Mesodermal cell (in vitro differentiated cells): Measurements from ENCODE around the gene TMEM252.

Source experiments
- H3K27ac ChIP-seq: 2 replicates; pipeline ENCODE4 v1.7.0; 2013; ENCODE audit warnings: mild to moderate bottlenecking, low read depth, low read length, moderate library complexity; ENCODE audit not compliant: severe bottlenecking
- H3K36me3 ChIP-seq: 2 replicates; pipeline ENCODE4 v1.7.1; 2013; ENCODE audit warnings: mild to moderate bottlenecking, low read length, moderate library complexity; ENCODE audit not compliant: control insufficient read depth, insufficient read depth
- H3K4me1 ChIP-seq: one replicate; pipeline ENCODE4 v1.7.1; 2013; ENCODE audit warnings: mild to moderate bottlenecking, low read length; ENCODE audit not compliant: insufficient read depth, control insufficient read depth, poor library complexity, severe bottlenecking
- H3K4me3 ChIP-seq: 2 replicates; pipeline ENCODE4 v1.7.0; 2013; ENCODE audit warnings: low read length, control low read depth, mild to moderate bottlenecking; ENCODE audit not compliant: insufficient read depth, poor library complexity, severe bottlenecking; ENCODE audit errors: extremely low read depth
- H3K9me3 ChIP-seq: 2 replicates; pipeline ENCODE4 v1.7.1; 2013; ENCODE audit warnings: mild to moderate bottlenecking, low read length, moderate library complexity; ENCODE audit not compliant: control insufficient read depth
- WGBS, 2 experiments: methylation state at CpG; one replicate each; pipeline ENCODE4 v1.1.5; 2013; ENCODE audit warnings: missing lambda C conversion rate in 2 of 2; ENCODE audit not compliant: insufficient coverage in 2 of 2; 5-methylcytosine and 5-hydroxymethylcytosine counted together

TMEM252 gene

GRCh38 chr9:68497629-68498028 lies 43.1 kb downstream of the TMEM252 start:
- 100% methylated on average over 1 of the region's 1 CpG; no CpG with 5 or more reads in 1 of the 2 experiments for WGBS, 2 experiments
- Histone ChIP-seq H3K36me3 (no peaks in the 10 kb centered on the region), H3K9me3 (no peaks in the 10 kb centered on the region), H3K4me1 (peaks cover 21% of the 10 kb centered on the region), H3K27ac (no peak overlapping the region), H3K4me3 (no peak overlapping the region)

- no peaks in the 10 kb centered on the region for H3K36me3 ChIP-seq
- no peak overlapping the region for H3K4me3 ChIP-seq
- no peak overlapping the region for H3K27ac ChIP-seq
- no peaks in the 10 kb centered on the region for H3K9me3 ChIP-seq
- H3K4me1 ChIP-seq: peaks cover 21% of the 10 kb centered on the region
Measured at GRCh38 chr9:68496356-68496755, 44.3 kb downstream of the TMEM252 start.

GRCh38 chr9:68495247-68495646 lies 45.4 kb downstream of the TMEM252 start:
- Histone ChIP-seq H3K4me1 (peaks cover 12% of the 10 kb centered on the region), H3K9me3 (no peaks in the 10 kb centered on the region), H3K27ac (no peak overlapping the region), H3K4me3 (no peak overlapping the region), H3K36me3 (no peaks in the 10 kb centered on the region)
- WGBS, 2 experiments: 88 to 100% methylated on average over 1 of the region's 1 CpG

GRCh38 chr9:68493958-68494577 lies 46.6 kb downstream of the TMEM252 start:
- no peak overlapping the region for H3K4me3 ChIP-seq
- no peaks in the 10 kb centered on the region for H3K36me3 ChIP-seq
- WGBS, 2 experiments: 67 to 100% methylated on average over 1 of the region's 3 CpGs
- H3K9me3 ChIP-seq: no peaks in the 10 kb centered on the region
- H3K4me1 ChIP-seq: peaks cover 9% of the 10 kb centered on the region
- no peak overlapping the region for H3K27ac ChIP-seq

- no peaks in the 10 kb centered on the region for H3K36me3 ChIP-seq
- H3K27ac ChIP-seq: no peak overlapping the region
- no peaks in the 10 kb centered on the region for H3K9me3 ChIP-seq
- no peak overlapping the region for H3K4me3 ChIP-seq
- peaks cover 9% of the 10 kb centered on the region for H3K4me1 ChIP-seq
Measured at GRCh38 chr9:68493541-68493940, 47.1 kb downstream of the TMEM252 start.

- 77 to 86% methylated on average over 5 to 6 of the region's 6 CpGs for WGBS, 2 experiments
- H3K9me3 ChIP-seq: no peaks in the 10 kb centered on the region
- H3K4me3 ChIP-seq: no peak overlapping the region
Measured at GRCh38 chr9:68492806-68493205, 47.9 kb downstream of the TMEM252 start.

GRCh38 chr9:68489646-68490045 lies 51.0 kb downstream of the TMEM252 start:
- H3K27ac ChIP-seq: no peak overlapping the region
- no peaks in the 10 kb centered on the region for H3K36me3 ChIP-seq
- H3K4me3 ChIP-seq: no peak overlapping the region
- H3K4me1 ChIP-seq: peaks cover 9% of the 10 kb centered on the region
- WGBS, 2 experiments: 90 to 94% methylated on average over 1 to 2 of the region's 4 CpGs
- H3K9me3 ChIP-seq: peaks cover 5% of the 10 kb centered on the region

More at GRCh38 chr9:68492806-68493205, 47.9 kb downstream of the TMEM252 start:
- no peaks in the 10 kb centered on the region for H3K36me3 ChIP-seq
- no peak overlapping the region for H3K27ac ChIP-seq
- peaks cover 9% of the 10 kb centered on the region for H3K4me1 ChIP-seq

GRCh38 chr9:68488126-68488525 lies 52.6 kb downstream of the TMEM252 start:
- H3K36me3 ChIP-seq: no peaks in the 10 kb centered on the region
- peaks cover 5% of the 10 kb centered on the region for H3K9me3 ChIP-seq
- no peak overlapping the region for H3K27ac ChIP-seq
- 50 to 80% methylated on average over 1 to 2 of the region's 2 CpGs for WGBS, 2 experiments
- H3K4me3 ChIP-seq: no peak overlapping the region
- H3K4me1 ChIP-seq: peaks cover 3% of the 10 kb centered on the region
